Prostate gland (tissue), 2 donors: ENCODE data around the gene SYTL2.
"Not testable (repeated sequence)": the region's sequence is repeated elsewhere in the genome, so short reads cannot be mapped to it uniquely, and the experiment has no call there.

Experiments
- CTCF ChIP-seq, 4 experiments: fragments of 200-600 bp in 2 of 4; fragments of 450-650 bp in 2 of 4; sonication (generic) in 2 of 4; IDR thresholded peaks; 1 replicate in 3 of 4; 2 replicates in 1 of 4; pipeline ENCODE4 v1.5.1; 2016 to 2019; ENCODE audit warnings: antibody characterized with exemption in 4 of 4, mild to moderate bottlenecking in 2 of 4, moderate library complexity in 2 of 4
- POLR2A ChIP-seq: fragments of 450-650 bp; IDR thresholded peaks from one replicate; pipeline ENCODE4 v1.6.1; 2016; ENCODE audit warnings: antibody characterized with exemption, mild to moderate bottlenecking
- POLR2AphosphoS5 ChIP-seq: sonication (generic); formaldehyde crosslinking; IDR thresholded peaks from one replicate; pipeline ENCODE4 v1.6.1; 2017; ENCODE audit warnings: antibody characterized with exemption

- TF ChIP-seq POLR2A; CTCF (IDR thresholded peaks at IDR 0.05); POLR2AphosphoS5: not testable (repeated sequence)
Observed at GRCh38 chr11:85777603-85777972, 33.4 kb downstream of the SYTL2 start.
